ENCODE results near the gene PTCD3.

DNA sequence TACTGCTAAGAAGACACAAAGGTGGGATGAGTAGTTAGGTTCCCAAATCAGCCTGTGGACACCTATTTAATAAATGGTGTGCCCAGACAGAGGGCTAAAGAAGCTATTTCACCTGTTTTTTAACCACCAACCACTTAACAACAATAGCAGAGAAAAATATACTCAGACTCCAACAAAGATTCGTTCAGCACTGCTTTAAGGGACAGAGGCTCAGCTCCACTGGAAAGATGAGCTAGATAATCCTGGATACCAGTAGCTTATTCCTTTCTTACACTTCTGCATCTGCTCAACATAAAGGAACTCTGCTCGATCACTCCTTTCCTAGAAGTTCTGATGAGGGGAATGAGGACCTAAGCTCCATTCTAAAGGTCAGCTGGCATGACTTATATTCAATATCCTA is 44.5 kb downstream of the PTCD3 start:
- TF ChIP-seq ZBTB8A (tag by site-specific recombination; IDR thresholded peaks at IDR 0.05): no peak
- no peak for TF ChIP-seq CTCF (tag by site-specific recombination; IDR thresholded peaks at IDR 0.05)
- no peak for TF ChIP-seq ZBTB17 (tag by site-specific recombination; IDR thresholded peaks at IDR 0.05)
- TF ChIP-seq ZNF600 (tag by site-specific recombination; IDR thresholded peaks at IDR 0.05): no peak
- TF ChIP-seq ZBTB49 (tag by site-specific recombination; IDR thresholded peaks at IDR 0.05; ENCODE audit: low read depth): no peak
- no peak for TF ChIP-seq ZNF624 (tag by site-specific recombination; IDR thresholded peaks at IDR 0.05)
- no peak for TF ChIP-seq ZNF660 (tag by site-specific recombination; IDR thresholded peaks at IDR 0.05)
- TF ChIP-seq, protein P1, sequence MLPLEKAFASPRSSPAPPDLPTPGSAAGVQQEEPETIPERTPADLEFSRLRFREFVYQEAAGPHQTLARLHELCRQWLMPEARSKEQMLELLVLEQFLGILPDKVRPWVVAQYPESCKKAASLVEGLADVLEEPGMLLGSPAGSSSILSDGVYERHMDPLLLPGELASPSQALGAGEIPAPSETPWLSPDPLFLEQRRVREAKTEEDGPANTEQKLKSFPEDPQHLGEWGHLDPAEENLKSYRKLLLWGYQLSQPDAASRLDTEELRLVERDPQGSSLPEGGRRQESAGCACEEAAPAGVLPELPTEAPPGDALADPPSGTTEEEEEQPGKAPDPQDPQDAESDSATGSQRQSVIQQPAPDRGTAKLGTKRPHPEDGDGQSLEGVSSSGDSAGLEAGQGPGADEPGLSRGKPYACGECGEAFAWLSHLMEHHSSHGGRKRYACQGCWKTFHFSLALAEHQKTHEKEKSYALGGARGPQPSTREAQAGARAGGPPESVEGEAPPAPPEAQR (tag by site-specific recombination; IDR thresholded peaks at IDR 0.05): no peak
- no peak for TF ChIP-seq RBAK (tag by site-specific recombination; IDR thresholded peaks at IDR 0.05)

Measured in HEK293 (cell line).